ENCODE measurements around the gene ERMARD.

Gene ERMARD

DNA sequence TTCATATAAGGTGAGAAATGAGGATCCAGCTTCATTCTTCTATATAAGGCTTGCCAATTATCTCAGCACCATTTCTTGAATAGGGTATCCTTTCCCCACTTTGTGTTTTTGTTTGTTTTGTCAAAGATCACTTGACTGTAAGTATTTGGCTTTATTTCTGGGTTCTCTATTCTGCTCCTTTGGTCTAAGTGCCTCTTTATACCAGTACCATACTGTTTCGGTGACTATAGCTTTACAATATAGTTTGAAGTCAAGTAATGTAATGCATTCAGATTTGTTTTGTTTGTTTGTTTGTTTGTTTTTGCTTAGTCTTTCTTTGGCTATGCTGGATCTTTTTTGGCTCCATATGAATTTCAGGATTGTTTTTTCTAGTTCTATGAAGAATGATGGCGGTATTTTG, 64.6 kb downstream of the ERMARD start:
- no peak for DNase-seq (ENCODE audit: extremely low read depth, low read depth)
- TF ChIP-seq, protein P1, sequence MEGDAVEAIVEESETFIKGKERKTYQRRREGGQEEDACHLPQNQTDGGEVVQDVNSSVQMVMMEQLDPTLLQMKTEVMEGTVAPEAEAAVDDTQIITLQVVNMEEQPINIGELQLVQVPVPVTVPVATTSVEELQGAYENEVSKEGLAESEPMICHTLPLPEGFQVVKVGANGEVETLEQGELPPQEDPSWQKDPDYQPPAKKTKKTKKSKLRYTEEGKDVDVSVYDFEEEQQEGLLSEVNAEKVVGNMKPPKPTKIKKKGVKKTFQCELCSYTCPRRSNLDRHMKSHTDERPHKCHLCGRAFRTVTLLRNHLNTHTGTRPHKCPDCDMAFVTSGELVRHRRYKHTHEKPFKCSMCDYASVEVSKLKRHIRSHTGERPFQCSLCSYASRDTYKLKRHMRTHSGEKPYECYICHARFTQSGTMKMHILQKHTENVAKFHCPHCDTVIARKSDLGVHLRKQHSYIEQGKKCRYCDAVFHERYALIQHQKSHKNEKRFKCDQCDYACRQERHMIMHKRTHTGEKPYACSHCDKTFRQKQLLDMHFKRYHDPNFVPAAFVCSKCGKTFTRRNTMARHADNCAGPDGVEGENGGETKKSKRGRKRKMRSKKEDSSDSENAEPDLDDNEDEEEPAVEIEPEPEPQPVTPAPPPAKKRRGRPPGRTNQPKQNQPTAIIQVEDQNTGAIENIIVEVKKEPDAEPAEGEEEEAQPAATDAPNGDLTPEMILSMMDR (IDR thresholded peaks at IDR 0.05; ENCODE audit: low read depth, low read length, missing control alignments) = no peak
- H3K4me3 ChIP-seq (replicated peaks; ENCODE audit: low read depth, low read length) = no peak overlapping the region

DNA sequence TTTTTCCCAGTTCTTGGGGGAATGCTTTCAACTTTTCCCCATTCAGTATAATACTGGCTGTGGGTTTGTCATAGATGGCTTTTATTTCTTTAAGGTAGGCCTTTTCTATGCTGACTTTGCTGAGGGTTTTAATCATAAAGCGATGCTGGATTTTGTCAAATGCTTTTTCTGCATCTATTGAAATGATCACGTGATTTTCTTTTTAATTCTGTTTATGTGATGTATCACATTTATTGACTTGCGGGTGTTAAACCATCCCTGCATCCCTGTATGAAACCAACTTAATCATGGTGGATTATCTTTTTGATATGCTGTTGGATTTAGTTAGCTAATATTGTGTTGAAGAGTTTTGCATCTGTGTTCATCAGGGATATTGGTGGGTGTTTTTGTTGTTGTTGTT, 65.6 kb downstream of the ERMARD start:
- H3K4me3 ChIP-seq (replicated peaks; ENCODE audit: low read depth, low read length) = no peak overlapping the region
- DNase-seq (ENCODE audit: extremely low read depth, low read depth) = no peak
- TF ChIP-seq, protein P1 (IDR thresholded peaks at IDR 0.05; ENCODE audit: low read depth, low read length, missing control alignments) = no peak

DNA sequence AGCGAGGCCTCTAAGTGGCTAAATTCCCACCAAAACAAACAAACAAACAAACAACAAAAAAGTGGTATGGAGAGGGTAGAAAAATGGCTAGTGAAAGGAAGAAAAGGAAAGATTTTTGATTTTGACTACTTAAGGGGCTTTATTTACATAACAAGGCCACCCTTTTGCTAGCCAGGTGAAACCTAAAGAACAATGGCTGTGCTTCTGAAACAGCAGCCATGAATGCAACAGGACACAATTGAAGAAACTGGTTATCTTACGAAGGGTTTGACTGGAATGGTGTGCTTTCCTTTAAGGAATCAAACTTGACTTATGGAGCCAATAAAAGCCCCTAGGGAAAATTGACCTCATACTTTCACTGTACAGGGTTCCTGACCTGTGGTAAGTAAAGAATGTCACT, 68.9 kb downstream of the ERMARD start:
- no peak overlapping the region for H3K4me3 ChIP-seq (replicated peaks; ENCODE audit: low read depth, low read length)
- no peak for DNase-seq (ENCODE audit: extremely low read depth, low read depth)
- TF ChIP-seq, protein P1 (IDR thresholded peaks at IDR 0.05; ENCODE audit: low read depth, low read length, missing control alignments) = no peak

DNA sequence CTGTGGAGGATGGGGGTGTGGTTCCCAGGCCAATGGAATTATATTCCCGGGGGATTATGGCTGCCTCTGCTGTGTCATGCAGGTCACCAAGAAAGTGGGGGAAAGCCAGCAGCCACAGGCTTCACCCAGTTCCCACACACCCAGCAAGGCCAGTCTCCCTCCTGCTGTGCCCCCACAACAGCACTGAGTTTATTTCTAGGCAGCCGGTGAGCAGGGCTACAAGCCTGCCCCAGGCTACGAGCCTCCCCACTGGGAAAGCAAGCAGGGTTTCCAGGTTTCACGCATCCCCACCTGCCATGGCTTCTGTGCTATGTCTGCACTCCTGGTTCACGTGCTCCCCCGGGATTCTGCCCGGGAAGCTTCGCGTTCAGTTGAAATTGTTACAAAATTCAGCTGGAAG, 72.6 kb downstream of the ERMARD start:
- TF ChIP-seq, protein P1 (IDR thresholded peaks at IDR 0.05; ENCODE audit: low read depth, low read length, missing control alignments) = no peak
- DNase-seq (ENCODE audit: extremely low read depth, low read depth) = no peak
- no peak overlapping the region for H3K4me3 ChIP-seq (replicated peaks; ENCODE audit: low read depth, low read length)

DNA sequence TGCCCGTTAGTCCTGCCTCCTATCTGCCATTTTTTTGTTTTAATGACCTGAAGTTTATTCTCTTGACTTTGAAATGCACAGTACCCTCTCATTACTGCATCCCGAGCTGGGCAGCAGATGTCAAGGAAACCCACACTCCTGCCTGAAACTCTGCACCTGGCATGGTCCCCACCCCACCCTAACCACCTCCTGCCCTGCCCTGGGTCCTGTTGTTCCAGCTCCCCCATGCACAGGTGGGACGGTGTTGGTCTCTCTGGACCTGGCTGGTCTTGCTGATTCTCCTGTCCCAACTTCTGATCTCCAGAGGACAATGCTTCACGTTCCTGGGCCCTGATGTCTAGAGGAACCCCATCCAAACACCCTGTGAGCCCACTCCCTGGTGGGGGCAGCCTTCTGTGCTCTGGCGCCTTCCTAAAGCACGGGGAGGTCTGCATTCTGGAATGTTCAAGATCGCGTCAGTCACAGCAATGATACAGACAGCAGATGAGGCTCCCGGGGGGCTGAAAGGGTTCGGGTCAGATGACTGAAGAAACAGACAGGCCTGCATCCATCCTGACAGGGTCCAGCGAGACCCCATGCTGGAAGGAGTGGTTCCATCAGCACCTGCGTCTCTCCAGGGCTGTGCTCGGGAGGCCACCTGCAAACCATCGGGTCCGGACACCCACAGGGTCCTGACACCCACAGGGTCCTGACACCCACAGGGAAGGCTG, 73.6 kb downstream of the ERMARD start:
- DNase-seq (ENCODE audit: extremely low read depth, low read depth) = no peak
- H3K4me3 ChIP-seq (replicated peaks; ENCODE audit: low read depth, low read length) = no peak overlapping the region
- TF ChIP-seq, protein P1 (IDR thresholded peaks at IDR 0.05; ENCODE audit: low read depth, low read length, missing control alignments) = no peak

DNA sequence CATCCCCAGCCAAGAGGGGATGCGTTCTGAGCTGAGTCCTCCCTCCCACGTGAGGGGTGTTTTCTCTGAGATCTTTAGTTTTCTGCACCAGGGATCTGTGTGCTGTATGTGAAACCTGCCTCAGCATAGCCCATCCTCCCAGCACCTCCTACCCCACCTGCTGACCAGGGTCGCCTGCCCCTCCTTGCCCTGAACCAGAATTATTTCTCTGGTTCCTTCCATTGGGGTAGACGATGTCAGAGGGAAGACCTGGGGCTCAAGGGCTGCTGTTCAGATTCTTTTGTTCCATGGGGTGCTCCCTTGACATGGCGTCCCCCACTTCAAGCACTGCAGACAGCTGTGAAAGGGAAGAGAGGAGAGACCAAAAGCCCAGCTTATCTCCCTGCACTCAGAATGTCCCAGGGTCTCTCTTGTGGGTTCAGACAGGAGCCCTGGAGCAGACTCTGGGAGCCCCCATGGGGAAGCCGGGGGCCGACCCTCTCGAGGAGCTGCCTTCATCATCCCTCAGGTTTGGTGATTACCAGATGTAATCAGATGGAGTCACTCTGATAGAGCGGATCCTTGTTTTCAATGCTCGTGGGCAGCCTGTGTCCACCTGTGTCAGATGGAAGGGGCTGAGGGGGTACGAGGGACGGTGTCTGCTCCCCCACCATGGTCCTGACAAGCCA, 74.3 kb downstream of the ERMARD start:
- H3K4me3 ChIP-seq (replicated peaks; ENCODE audit: low read depth, low read length) = no peak overlapping the region
- DNase-seq (ENCODE audit: extremely low read depth, low read depth) = no peak
- TF ChIP-seq, protein P1 (IDR thresholded peaks at IDR 0.05; ENCODE audit: low read depth, low read length, missing control alignments) = no peak
